OCI-LY1 (cell line): Measurements from ENCODE around the gene IFNLR1.

Source experiments
- EZH2 ChIP-seq: fragments of 200-600 bp; sonication (generic), shearing (Covaris generic); IDR thresholded peaks from 2 replicates; pipeline ENCODE4 v1.8.0; 2017; ENCODE audit warnings: borderline replicate concordance, mixed run types, mild to moderate bottlenecking, antibody characterized with exemption, low read length, moderate library complexity, mixed read lengths
- TF ChIP-seq, protein P1 (sequence below): fragments of 200-600 bp; sonication (generic), shearing (Covaris generic); IDR thresholded peaks from 2 replicates; pipeline ENCODE4 v1.5.1; 2017; ENCODE audit warnings: mild to moderate bottlenecking, antibody characterized with exemption, low read length, moderate library complexity, mixed read lengths

GRCh38 chr1:24147816-24148215 lies 39.3 kb downstream of the IFNLR1 start:
- TF ChIP-seq, protein P1, sequence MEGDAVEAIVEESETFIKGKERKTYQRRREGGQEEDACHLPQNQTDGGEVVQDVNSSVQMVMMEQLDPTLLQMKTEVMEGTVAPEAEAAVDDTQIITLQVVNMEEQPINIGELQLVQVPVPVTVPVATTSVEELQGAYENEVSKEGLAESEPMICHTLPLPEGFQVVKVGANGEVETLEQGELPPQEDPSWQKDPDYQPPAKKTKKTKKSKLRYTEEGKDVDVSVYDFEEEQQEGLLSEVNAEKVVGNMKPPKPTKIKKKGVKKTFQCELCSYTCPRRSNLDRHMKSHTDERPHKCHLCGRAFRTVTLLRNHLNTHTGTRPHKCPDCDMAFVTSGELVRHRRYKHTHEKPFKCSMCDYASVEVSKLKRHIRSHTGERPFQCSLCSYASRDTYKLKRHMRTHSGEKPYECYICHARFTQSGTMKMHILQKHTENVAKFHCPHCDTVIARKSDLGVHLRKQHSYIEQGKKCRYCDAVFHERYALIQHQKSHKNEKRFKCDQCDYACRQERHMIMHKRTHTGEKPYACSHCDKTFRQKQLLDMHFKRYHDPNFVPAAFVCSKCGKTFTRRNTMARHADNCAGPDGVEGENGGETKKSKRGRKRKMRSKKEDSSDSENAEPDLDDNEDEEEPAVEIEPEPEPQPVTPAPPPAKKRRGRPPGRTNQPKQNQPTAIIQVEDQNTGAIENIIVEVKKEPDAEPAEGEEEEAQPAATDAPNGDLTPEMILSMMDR = no peak
- no peak for TF ChIP-seq EZH2
